ENCODE results near the gene AMBRA1. TPM values are rescaled to one million over a fixed set of nuclear protein-coding genes. Genes with fewer than 3 reads are reported as not detected.

AMBRA1 gene
- total and polyA plus RNA-seq, 2 of the 8 experiments (the other 6 are each of a cell fraction or from before 2014, with no cell fraction given), result 14.2 to 37.4 TPM

- no peak for TF ChIP-seq HDAC2 (IDR thresholded peaks at IDR 0.05; ENCODE audit: borderline replicate concordance in 1 of 2, low read depth in 2 of 2, low read length in 2 of 2)
- no peak for TF ChIP-seq SAP30 (IDR thresholded peaks at IDR 0.05; ENCODE audit: insufficient read depth, insufficient replicate concordance, low read length)
- no peak for TF ChIP-seq RFX5 (IDR thresholded peaks at IDR 0.05; ENCODE audit: borderline replicate concordance, low read depth, low read length)
Measured at GRCh38 chr11:46635557-46636139, 41.8 kb upstream of the AMBRA1 start (continued).

Measured in H1 (cell line).